GM19240 (cell line): ENCODE data around the gene UCP3.

Experiments used
- DNase-seq: peaks from one replicate; pipeline ENCODE4 v3.0.0; 2011; ENCODE audit warnings: low spot score; ENCODE audit not compliant: insufficient read length

Gene UCP3, protein sequence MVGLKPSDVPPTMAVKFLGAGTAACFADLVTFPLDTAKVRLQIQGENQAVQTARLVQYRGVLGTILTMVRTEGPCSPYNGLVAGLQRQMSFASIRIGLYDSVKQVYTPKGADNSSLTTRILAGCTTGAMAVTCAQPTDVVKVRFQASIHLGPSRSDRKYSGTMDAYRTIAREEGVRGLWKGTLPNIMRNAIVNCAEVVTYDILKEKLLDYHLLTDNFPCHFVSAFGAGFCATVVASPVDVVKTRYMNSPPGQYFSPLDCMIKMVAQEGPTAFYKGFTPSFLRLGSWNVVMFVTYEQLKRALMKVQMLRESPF

GRCh38 chr11:74008373-74009229 is at the start of gene UCP3:
Gene UCP3 (minus strand): TSS chr11:74009085. CDS start chr11:74007042, 2,043 bp downstream.
- no peak for DNase-seq

DNA sequence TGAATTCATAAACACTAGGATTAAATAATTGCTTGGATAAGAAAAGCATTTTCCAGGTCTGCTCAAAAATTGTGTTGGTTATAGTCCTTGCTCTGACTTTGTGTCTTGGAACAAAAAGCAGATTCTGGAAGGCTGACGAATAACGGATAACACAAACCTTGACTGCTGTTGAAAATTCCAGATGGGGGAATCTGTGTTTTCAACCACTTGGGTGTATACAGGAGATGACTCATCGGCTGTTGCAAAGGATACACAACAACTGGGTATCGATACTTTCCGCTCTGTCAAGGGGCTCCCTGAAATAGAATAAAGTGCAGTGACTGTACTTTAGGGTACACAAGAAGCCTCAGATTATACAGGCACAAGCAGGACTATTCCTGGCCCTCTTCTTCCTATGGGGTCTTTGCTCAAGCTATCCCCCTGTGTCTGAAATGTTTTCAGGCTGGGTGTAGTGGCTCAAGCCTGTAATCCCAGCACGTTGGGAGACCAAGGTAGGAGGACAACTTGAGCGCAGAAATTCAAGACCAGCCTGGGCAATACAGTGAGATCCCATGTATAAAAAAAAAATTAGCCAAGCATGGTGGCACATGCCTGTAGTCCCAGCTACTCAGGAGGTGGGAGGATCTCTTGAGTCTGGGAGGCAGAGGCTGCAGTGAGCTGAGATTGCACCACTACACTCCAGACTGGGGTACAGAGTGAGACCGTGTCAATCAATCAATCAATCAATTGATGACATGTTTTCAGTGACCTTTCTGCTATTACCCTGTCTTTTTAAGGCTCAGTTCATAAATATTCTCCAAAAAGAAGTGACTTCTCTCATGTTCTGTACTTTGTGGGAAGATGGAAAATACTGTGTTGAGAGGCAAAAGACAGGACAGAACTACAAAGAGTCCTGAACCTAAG is 48.6 kb upstream of the UCP3 start:
- DNase-seq = no peak

DNA sequence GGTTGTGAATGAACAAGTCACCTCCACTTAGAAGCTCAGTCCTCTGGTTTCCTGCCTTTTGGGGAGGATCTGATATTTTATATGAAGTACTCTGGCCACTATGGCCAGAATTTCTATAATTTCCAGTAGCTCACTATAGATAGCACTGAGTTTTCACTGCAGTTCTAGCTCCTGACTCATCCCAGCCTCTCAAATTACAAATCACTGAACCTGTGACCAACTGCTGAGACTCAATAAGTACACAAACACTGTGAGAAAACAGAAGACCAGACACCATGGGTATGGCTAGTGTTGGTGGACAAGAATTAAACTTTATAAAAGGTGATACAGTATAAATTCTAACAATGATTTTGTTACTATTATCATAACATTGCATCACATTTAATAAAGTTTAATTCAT is 47.1 kb upstream of the UCP3 start:
- DNase-seq = no peak

DNA sequence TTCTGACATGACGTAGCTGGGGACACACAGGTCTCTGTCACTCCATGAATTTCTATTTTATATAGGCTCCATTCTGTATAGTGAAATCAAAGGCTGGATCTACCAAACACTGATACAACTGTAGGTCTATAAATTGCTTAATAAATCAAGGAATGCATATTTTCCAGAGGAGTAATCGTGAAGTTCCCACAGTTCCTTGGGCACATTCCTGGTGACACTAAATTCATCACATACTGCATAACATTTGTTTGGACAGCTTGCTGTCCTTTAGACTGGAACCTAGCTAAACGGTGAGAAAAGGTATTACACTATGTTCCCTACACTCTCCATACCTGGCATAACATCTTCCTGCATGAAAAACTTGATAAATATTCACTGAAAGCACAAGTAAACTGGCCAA is 41.6 kb upstream of the UCP3 start:
- no peak for DNase-seq

GRCh38 chr11:74048993-74049392 is 40.1 kb upstream of the UCP3 start:
- DNase-seq = no peak

GRCh38 chr11:74044538-74044937 is 35.7 kb upstream of the UCP3 start:
- no peak for DNase-seq

- DNase-seq = no peak
Measured at GRCh38 chr11:74043450-74043849, 34.6 kb upstream of the UCP3 start.

DNA sequence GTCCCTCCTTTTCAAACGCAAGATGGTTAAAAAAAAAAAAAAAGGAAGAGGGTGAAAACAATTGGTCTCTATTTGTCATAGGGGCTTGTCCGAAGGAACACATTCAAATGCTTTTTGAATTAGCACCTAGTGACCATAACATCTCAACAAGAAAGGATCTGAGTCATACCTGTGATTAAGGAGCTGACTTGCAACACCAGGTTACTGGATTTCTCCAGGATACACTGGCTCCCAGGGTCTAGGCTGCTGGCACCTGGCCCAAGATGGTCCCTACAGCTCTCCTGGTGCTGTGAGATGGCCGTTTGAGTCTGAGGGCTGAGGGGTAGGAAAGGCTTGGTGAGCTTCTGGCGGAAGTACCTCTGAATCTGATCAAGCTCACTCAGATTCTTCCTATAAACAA is 28.4 kb upstream of the UCP3 start:
- DNase-seq = no peak

DNA sequence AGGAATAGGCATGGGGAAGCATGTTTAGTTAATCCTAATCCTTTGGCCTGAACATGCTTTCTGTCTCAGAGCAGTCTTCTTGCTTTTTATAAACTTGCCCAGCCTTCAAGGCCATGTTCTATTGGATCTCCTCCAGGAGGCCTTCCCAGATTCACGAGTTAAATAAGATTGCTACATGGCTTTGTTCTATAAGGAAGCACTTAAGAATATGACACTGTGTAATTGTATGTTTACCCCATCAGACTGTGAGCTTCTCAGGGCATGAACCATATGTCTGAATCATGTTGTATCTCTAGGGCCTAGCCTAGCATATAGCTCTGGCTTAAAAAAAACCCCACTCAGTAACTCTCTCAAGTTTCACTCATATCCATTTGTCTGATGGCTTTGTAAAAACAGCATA is 26.4 kb upstream of the UCP3 start:
- DNase-seq = no peak

- no peak for DNase-seq
Measured at GRCh38 chr11:74033046-74033445, 24.2 kb upstream of the UCP3 start.

- no peak for DNase-seq
Measured at GRCh38 chr11:74030723-74031676, 22.1 kb upstream of the UCP3 start.

DNA sequence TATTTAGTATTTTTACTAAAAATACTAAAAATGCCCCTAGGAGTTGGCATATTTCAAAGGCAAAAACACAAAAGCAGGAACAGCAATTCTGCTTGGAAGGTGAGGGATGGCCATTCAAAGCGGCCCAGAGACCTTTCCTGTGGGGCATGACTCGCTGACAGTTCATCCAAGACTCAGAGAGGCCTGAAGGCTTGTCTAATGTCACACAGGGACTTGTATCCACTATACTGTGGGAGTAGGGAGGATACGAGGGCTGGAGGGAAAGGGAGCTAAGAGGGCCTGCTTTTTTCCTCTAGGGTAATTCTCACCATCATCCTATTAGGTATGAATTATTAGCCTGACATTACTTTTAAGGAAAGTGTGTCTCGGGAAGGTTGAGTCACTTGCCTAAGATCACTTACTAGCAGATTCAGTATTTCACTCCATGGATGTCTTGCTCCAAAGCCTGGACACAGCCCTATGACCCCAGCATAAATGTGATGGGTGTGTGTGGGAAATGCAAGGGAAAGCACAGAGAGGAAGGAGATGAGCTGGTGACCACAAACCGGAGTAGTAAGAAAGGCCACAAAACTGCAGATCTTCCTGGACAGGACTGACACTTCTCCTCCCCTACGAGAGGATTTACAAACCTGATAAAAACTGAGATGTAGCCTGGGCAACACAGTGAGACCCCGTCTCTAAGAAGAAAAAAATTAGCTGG is 16.7 kb upstream of the UCP3 start:
- no peak for DNase-seq

DNA sequence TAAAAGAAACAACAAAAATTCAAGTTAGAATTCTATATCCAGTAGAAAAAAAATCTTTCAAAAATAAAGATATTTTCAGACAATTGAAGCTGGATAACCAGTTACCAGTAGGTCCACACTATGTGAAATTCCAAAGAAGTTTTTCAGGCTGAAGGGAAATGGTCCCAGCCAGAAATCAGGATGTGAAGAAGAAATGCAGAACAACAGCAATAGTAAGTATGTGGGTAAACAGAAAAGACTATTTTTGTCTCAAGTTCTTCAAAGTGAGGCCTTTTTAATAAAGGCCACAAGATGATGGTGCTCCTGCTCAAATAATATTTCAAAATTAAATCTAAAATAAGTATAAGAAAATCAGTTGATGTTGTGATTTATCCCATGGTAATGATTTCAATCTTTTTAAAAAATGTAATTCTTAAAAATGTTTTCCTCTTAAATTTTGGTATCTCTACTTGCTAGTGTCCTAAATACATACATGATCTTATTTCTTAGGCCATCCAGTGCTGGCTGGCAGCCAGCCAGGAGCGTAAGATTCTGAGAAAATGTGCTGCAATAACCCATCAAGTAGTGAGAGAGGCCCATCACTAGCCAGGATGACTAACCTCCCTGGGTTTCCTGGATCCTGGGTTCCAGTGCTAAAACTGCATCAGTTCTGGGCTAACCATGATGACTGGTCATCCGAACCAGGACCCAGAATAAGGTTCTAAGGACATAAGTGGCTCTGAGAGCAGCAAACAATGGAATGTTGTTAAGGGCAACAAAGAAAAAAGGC is 15.6 kb upstream of the UCP3 start:
- DNase-seq = no peak

DNA sequence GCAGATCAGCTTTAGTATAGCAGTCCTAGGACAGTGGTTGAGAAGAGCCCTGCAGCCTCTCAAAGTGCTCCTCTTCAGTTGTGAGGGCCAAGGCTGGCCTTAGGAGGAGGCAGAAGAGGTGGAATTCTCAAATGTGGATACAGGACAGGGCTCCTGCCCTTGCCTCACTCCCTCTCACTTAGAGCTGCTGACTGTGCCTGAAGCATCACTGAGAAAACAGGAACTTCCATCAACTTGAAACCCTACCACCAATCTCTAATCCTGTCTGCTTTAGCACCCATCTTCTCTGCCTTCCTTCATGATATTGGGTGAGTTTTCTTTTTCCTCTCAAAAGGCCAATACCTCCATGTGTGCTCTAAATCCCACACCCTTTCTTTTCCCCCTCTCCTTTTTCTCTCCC is 14.4 kb upstream of the UCP3 start:
- no peak for DNase-seq

GRCh38 chr11:74022546-74022945 is 13.7 kb upstream of the UCP3 start:
- no peak for DNase-seq

DNA sequence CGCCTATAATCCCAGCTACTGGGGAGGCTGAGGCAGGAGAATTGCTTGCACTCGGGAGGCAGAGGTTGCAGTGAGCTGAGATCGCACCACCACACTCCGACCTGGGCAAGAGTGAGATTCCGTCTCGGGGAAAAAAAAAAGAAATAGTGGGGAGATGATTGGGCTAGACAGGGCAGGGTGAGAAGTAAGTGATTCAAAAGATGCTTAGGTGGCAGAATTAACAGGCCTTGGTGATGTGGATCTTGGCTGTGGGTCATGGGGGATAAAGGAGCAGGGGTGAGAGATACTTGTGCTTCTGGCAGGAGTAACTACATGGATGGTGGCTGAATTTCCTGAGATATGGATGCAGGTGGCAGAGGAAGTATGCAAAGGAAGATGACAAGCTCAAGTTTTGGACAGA is 13.1 kb upstream of the UCP3 start:
- DNase-seq = no peak

DNA sequence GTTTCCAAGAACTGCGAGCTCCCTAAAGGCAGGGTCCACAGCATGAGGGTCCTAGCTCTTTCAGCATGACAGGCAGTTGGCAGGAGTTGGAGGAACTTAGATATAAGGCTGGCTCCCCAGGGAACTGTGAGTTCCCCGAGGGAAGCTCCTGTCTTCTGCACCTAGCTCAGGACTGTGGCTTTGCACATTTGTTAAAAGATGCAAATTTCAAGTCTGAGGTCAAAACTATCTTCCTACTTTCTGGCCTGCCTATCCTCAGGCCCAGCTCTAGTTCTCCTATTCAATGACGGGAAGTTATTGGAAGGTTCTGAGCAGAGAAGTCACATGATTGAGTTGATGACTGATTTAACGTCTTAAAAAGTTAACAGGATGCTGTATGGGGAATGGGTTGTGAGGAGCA is 11.7 kb upstream of the UCP3 start:
- DNase-seq = no peak

GRCh38 chr11:74019860-74020259 is 11.0 kb upstream of the UCP3 start:
- no peak for DNase-seq

DNA sequence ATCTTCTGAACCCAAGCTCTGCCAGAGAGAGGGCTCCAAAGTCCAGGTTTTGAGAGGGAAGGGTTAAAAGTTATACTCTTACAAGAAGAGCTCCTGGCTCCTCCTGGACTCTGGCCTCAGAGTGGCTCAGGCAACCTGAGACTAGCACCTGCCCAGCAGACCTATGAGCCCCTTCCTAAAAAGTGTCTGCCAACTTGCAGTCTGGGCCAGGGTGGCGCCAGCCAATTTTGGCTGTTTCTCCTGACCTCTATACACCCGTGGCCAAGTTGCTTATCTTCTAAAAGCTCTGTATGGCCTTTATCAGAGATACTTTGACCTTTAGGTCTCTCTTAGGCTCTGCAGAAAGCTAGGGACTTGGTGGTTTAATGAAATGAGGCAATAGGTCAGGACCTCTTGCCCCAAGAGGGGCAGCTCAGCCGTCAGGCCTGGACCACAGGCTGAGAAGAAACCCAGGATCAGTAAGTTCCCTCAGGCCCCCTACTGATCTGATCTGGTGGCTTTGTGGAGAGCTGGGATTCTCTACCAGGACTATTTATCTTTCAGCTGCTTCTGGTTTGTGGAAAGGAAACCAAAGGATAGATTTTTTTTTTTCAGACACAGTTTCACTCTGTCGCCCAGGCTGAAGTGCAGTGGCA is 10.3 kb upstream of the UCP3 start:
- DNase-seq = no peak
